GM12878 (cell line): ENCODE measurements around the gene NEDD8.

Experiments used
- BHLHE40 ChIP-seq, 2 experiments: fragments of 450-650 bp in 1 of 2; IDR thresholded peaks; 2 replicates each; pipeline ENCODE4 v1.6.1; 2011 to 2017; ENCODE audit warnings: low read depth in 2 of 2, borderline replicate concordance in 1 of 2, improper control_type of control experiment in 1 of 2, low read length in 1 of 2, mild to moderate bottlenecking in 1 of 2
- IKZF1 ChIP-seq: fragments of 450-650 bp; conservative IDR thresholded peaks from 2 replicates; pipeline ENCODE4 v1.6.1; 2017; ENCODE audit warnings: antibody characterized with exemption, mild to moderate bottlenecking
- ZSCAN29 ChIP-seq: fragments of 450-650 bp; IDR thresholded peaks from 2 replicates; pipeline ENCODE4 v1.6.1; 2017; ENCODE audit warnings: mild to moderate bottlenecking, moderate library complexity

GRCh38 chr14:24263848-24264247 lies 31.7 kb upstream of the NEDD8 start:
- TF ChIP-seq ZSCAN29 (no peak), IKZF1 (no peak), BHLHE40 (IDR thresholded peaks at IDR 0.05; ENCODE audit: borderline replicate concordance in 1 of 2, low read depth in 2 of 2, low read length in 1 of 2) (no peak)
